Cardiac muscle cell (in vitro differentiated cells and primary cell): ENCODE results near the gene RIPK4. TPM values are rescaled to one million over a fixed set of nuclear protein-coding genes. Genes with fewer than 3 reads are reported as not detected.
"Not testable (repeated sequence)": the region's sequence is repeated elsewhere in the genome, so short reads cannot be mapped to it uniquely, and the experiment has no call there.

Experiments used
- DNase-seq, 2 donors: peaks; one replicate each; pipeline versions ENCODE4 v3.0.0 to v3.0.0-alpha.2; 2010 to 2017; ENCODE audit warnings: low read depth in 1 of 2, low spot score in 1 of 2
- H3K27ac ChIP-seq: fragments of 200-600 bp; sonication (generic); 2 replicates; pipeline ENCODE4 v1.5.1; 2016
- H3K27me3 ChIP-seq: fragments of 200-600 bp; sonication (generic); 2 replicates; pipeline ENCODE4 v1.6.0; 2016; ENCODE audit warnings: control low read depth
- H3K36me3 ChIP-seq: fragments of 200-600 bp; sonication (generic); 2 replicates; pipeline ENCODE4 v1.5.1; 2016; ENCODE audit warnings: control low read depth
- H3K4me1 ChIP-seq: fragments of 200-600 bp; sonication (generic); 2 replicates; pipeline ENCODE4 v1.8.1; 2017; ENCODE audit warnings: low read depth, mild to moderate bottlenecking, mixed run types
- H3K4me3 ChIP-seq: fragments of 200-600 bp; sonication (generic); 2 replicates; pipeline ENCODE4 v1.5.1; 2016; ENCODE audit warnings: mild to moderate bottlenecking
- H3K9me3 ChIP-seq: fragments of 200-600 bp; sonication (generic); 2 replicates; pipeline ENCODE4 v1.5.1; 2017; ENCODE audit warnings: low read depth, mild to moderate bottlenecking, control low read depth
- polyA plus RNA-seq: library from polyadenylated mRNA; unstranded; fragments of >200 nt; fragmentation: Nextera tagmentation; extraction: Ambion mirVana; gene quantifications from 2 replicates; pipeline ENCODE4 v1.2.1, GENCODE V29; 2016
- total RNA-seq: library from RNA; depleted of rRNA; stranded (reverse); fragments of >200 nt; gene quantifications from 2 replicates; pipeline ENCODE4 v1.2.3, GENCODE V29; 2016
- TF ChIP-seq, protein P1 (sequence below): IDR thresholded peaks from 2 replicates; pipeline ENCODE4 v1.5.1; 2012; ENCODE audit warnings: low read depth, mild to moderate bottlenecking, low read length

Gene RIPK4
- total and polyA plus RNA-seq, 2 experiments from 2014 or later = 0.71 to 2.7 TPM

DNA sequence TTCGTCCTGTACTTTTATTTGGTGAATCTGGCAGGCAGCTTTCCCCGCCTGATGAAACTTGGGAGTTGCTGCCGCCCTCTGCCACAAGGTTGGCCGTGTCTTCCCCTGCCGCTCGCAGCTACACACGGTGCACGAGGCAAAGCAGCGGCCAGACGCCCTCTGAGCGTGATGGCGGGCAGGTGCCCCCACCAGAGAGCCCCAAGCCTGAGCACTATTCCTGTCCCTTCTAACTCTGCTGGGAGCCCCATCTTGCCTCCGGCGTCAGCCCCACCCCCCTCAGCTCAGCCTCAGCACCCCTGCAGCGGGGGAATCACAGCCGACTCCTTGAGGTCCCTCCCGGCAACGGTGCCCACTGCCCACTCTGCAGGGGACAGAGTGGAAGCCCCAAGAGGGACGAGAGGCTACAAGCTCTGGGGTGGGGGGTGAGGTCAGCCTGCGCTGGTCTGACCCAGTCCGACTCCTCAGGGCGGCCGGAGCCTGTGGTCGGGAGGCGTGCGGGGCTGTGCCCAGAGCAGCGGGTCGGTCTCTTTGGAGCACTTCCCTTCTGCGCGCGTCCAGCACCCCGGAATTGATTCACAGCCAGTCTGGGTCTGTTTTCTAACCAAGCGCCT lies 41.3 kb downstream of the RIPK4 start:
- Histone ChIP-seq H3K9me3 (no peaks in the 10 kb centered on the region), H3K36me3 (no peaks in the 10 kb centered on the region), H3K4me1 (no peaks in the 10 kb centered on the region), H3K27ac (no peak overlapping the region), H3K4me3 (no peak overlapping the region), H3K27me3 (peaks cover 11% of the 10 kb centered on the region)
- DNase-seq = no peak
- TF ChIP-seq, protein P1, sequence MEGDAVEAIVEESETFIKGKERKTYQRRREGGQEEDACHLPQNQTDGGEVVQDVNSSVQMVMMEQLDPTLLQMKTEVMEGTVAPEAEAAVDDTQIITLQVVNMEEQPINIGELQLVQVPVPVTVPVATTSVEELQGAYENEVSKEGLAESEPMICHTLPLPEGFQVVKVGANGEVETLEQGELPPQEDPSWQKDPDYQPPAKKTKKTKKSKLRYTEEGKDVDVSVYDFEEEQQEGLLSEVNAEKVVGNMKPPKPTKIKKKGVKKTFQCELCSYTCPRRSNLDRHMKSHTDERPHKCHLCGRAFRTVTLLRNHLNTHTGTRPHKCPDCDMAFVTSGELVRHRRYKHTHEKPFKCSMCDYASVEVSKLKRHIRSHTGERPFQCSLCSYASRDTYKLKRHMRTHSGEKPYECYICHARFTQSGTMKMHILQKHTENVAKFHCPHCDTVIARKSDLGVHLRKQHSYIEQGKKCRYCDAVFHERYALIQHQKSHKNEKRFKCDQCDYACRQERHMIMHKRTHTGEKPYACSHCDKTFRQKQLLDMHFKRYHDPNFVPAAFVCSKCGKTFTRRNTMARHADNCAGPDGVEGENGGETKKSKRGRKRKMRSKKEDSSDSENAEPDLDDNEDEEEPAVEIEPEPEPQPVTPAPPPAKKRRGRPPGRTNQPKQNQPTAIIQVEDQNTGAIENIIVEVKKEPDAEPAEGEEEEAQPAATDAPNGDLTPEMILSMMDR = no peak

DNA sequence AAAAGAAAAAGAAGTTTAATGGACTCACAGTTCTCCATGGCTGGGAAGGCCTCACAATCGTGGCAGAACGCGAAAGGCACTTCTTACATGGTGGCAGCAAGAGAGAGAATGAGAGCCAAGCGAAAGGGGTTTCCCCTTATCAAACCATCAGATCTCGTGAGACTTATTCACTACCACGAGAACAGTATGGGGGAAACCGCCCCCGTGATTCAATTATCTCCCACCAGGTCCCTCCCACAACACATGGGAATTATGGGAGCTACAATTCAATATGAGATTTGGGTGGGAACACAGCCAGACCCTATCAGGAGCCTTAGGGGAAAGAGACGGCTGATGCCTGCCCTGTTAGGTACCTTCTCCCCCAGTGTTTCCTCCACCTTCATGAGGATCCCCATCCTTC lies 43.0 kb downstream of the RIPK4 start:
- H3K36me3 ChIP-seq, DNase-seq, H3K9me3 ChIP-seq, H3K4me1 ChIP-seq, H3K27ac ChIP-seq, H3K4me3 ChIP-seq: not testable (repeated sequence)
- H3K27me3 ChIP-seq = peaks cover 11% of the 10 kb centered on the region

DNA sequence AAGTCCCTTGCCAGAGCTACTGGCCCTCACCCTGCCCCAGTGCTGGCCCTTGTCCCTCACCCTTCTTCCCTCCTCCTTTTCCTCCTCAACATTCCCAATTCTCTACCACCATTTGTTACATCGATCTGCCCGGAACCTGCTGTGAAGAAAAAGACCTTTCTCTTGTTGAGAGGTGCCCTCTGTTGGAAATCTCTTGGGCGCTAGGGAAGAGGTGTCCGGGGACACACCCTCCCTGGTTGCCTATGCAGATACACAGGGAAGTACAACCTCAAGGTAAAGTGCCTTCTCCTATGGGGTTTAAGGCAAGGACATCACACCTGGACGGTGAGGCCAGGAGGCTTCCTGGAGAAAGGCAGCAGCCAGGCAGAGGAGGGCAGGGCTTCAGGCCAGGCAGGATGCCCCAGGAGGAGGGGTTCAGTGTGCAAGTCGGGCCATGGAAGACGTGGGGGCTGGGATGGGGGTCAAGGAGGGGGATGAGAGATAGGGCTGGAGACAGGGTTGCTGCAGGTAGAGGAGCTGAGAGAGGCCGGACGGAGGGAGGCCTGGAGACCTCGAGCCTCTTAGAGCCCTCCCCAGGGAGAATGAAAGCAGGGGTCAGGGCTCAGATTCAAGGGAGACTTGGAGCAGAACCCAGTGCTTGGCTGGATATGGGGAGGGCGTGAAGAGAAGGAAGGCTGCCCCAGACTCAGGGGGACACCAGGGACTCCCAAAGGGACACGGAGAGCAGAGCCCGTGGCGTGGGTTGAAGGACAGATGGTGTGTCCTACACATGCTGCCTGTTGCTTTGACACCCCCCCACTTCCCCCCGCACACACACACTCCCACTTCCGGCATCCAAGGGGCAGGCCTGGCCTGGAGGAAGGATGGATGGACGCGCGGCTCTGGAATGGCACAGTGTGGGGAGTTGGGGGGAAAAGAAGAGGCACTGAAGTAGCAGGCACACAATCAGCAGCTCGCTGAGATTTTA lies 44.5 kb downstream of the RIPK4 start:
- Histone ChIP-seq H3K27me3 (peaks cover 11% of the 10 kb centered on the region), H3K36me3 (no peaks in the 10 kb centered on the region), H3K4me1 (no peaks in the 10 kb centered on the region), H3K4me3 (no peak overlapping the region), H3K9me3 (no peaks in the 10 kb centered on the region), H3K27ac (no peak overlapping the region)
- no peak for DNase-seq
- TF ChIP-seq, protein P1 = no peak

DNA sequence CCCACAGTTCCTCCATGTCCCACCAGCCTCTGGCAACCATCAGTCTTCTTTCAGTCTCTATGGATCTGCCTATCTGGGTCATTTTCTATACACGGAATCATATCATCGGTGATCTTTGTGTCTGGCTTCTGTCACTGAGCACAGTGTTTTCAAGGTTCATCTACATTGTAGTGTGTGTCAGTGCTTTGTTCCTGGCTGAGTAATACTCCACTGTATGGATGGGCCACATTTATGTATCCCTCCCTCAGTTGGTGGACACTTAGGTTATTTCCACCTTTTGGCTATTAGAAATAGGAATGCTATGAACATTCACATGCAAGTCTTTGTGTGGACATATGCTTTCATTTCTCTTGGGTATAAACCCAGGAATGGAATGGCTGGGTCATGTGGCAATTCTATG lies 46.6 kb downstream of the RIPK4 start:
- Histone ChIP-seq H3K27ac (no peak overlapping the region), H3K4me1 (peaks cover 11% of the 10 kb centered on the region), H3K4me3 (no peak overlapping the region), H3K27me3 (peaks cover 2% of the 10 kb centered on the region), H3K36me3 (no peaks in the 10 kb centered on the region), H3K9me3 (no peaks in the 10 kb centered on the region)
- DNase-seq = no peak
- TF ChIP-seq, protein P1 = no peak

DNA sequence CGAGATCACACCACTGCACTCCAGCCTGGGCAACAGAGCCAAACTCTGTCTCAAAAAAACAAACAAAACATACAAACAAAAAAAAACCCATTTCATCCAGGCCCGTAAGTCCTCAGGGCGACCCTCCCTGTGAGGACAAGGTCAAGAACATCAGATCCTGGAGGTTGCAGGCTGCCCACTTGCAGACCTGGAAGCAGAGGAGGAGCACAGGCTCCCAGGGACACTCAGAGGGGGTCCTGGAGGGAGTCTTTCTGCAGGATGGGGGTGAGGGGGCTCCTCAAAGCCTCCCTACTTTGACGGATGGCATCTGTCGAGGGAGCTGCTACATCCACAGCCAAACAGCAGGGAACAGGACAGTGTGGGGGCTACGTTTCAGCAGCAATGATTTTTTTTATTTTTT lies 47.2 kb downstream of the RIPK4 start:
- DNase-seq = no peak
- H3K27me3 ChIP-seq = no peaks in the 10 kb centered on the region
- H3K36me3 ChIP-seq = no peaks in the 10 kb centered on the region

More for the DNA sequence above, 47.2 kb downstream of the RIPK4 start:
- Histone ChIP-seq H3K4me1 (peaks cover 11% of the 10 kb centered on the region), H3K9me3 (no peaks in the 10 kb centered on the region), H3K4me3 (no peak overlapping the region), H3K27ac (no peak overlapping the region)
- TF ChIP-seq, protein P1 = no peak
